SK-N-SH (cell line): Measurements from ENCODE around the gene SEMG1.

Experiments
- CHD2 ChIP-seq: fragments of 150-350 bp; IDR thresholded peaks from 2 replicates; pipeline ENCODE4 v1.6.1; 2018; ENCODE audit warnings: low read length; ENCODE audit not compliant: partially characterized antibody
- EZH2phosphoT487 ChIP-seq: fragments of 200-600 bp; sonication (generic); IDR thresholded peaks from 2 replicates; pipeline ENCODE4 v1.6.1; 2017; ENCODE audit warnings: low read depth, mixed run types, mild to moderate bottlenecking, antibody characterized with exemption, moderate library complexity, borderline replicate concordance
- FOXJ3 ChIP-seq: sonication (generic); formaldehyde crosslinking; IDR thresholded peaks from 2 replicates; pipeline ENCODE4 v1.5.1; 2020; ENCODE audit warnings: mild to moderate bottlenecking, missing genetic modification reagents
- GATA2 ChIP-seq: sonication (generic); formaldehyde crosslinking; IDR thresholded peaks from 2 replicates; pipeline ENCODE4 v1.5.0; 2020; ENCODE audit warnings: mild to moderate bottlenecking, missing genetic modification reagents
- NFIC ChIP-seq: IDR thresholded peaks from 2 replicates; pipeline ENCODE4 v1.4.0; 2012; ENCODE audit warnings: borderline replicate concordance
- POLR2AphosphoS5 ChIP-seq: IDR thresholded peaks from 2 replicates; pipeline ENCODE4 v1.6.1; 2012; ENCODE audit warnings: low read depth, low read length
- SMC3 ChIP-seq: IDR thresholded peaks from 2 replicates; pipeline ENCODE4 v1.6.1; 2012; ENCODE audit warnings: low read depth, low read length, improper control_type of control experiment
- TAF1 ChIP-seq: IDR thresholded peaks from 2 replicates; pipeline ENCODE4 v1.6.1; 2012; ENCODE audit warnings: low read depth, mild to moderate bottlenecking, low read length, moderate library complexity, borderline replicate concordance
- TF ChIP-seq, protein P1 (sequence below): IDR thresholded peaks from 2 replicates; pipeline ENCODE4 v1.4.0; 2012; ENCODE audit warnings: low read depth, borderline replicate concordance
- TF ChIP-seq, protein P2 (sequence below): IDR thresholded peaks from 2 replicates; pipeline ENCODE4 v1.6.1; 2012; ENCODE audit warnings: mild to moderate bottlenecking, low read depth, low read length, moderate library complexity
- TF ChIP-seq, protein P3 (sequence below): fragments of 200-600 bp; sonication (generic); IDR thresholded peaks from 2 replicates; pipeline ENCODE4 v1.6.1; 2017; ENCODE audit warnings: antibody characterized with exemption, mild to moderate bottlenecking, moderate library complexity

DNA sequence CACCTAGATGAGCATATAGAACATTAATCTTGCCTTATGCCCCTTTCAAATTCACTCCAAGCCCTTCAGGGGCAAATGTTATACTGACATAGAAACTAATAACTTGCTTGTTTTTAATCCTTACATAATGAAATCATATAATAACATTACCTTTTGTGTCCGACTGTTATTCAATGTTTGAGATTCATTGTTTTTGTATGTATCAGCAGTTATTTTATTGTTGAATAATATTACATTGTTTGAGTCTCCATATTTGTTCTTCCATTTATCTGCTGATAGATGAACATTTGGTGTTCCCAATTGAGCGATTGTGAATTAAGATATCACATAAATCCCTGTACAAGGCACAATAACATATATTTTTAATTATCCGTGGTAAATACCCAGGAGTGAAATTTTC lies 6.0 kb downstream of the SEMG1 start:
- TF ChIP-seq, protein P1, sequence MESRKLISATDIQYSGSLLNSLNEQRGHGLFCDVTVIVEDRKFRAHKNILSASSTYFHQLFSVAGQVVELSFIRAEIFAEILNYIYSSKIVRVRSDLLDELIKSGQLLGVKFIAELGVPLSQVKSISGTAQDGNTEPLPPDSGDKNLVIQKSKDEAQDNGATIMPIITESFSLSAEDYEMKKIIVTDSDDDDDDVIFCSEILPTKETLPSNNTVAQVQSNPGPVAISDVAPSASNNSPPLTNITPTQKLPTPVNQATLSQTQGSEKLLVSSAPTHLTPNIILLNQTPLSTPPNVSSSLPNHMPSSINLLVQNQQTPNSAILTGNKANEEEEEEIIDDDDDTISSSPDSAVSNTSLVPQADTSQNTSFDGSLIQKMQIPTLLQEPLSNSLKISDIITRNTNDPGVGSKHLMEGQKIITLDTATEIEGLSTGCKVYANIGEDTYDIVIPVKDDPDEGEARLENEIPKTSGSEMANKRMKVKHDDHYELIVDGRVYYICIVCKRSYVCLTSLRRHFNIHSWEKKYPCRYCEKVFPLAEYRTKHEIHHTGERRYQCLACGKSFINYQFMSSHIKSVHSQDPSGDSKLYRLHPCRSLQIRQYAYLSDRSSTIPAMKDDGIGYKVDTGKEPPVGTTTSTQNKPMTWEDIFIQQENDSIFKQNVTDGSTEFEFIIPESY = no peak
- TF ChIP-seq NFIC = no peak
- no peak for TF ChIP-seq CHD2
- TF ChIP-seq TAF1 = no peak
- TF ChIP-seq SMC3 = no peak
- no peak for TF ChIP-seq FOXJ3 (CRISPR knock-in tag)
- TF ChIP-seq, protein P2, sequence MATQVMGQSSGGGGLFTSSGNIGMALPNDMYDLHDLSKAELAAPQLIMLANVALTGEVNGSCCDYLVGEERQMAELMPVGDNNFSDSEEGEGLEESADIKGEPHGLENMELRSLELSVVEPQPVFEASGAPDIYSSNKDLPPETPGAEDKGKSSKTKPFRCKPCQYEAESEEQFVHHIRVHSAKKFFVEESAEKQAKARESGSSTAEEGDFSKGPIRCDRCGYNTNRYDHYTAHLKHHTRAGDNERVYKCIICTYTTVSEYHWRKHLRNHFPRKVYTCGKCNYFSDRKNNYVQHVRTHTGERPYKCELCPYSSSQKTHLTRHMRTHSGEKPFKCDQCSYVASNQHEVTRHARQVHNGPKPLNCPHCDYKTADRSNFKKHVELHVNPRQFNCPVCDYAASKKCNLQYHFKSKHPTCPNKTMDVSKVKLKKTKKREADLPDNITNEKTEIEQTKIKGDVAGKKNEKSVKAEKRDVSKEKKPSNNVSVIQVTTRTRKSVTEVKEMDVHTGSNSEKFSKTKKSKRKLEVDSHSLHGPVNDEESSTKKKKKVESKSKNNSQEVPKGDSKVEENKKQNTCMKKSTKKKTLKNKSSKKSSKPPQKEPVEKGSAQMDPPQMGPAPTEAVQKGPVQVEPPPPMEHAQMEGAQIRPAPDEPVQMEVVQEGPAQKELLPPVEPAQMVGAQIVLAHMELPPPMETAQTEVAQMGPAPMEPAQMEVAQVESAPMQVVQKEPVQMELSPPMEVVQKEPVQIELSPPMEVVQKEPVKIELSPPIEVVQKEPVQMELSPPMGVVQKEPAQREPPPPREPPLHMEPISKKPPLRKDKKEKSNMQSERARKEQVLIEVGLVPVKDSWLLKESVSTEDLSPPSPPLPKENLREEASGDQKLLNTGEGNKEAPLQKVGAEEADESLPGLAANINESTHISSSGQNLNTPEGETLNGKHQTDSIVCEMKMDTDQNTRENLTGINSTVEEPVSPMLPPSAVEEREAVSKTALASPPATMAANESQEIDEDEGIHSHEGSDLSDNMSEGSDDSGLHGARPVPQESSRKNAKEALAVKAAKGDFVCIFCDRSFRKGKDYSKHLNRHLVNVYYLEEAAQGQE = no peak
- TF ChIP-seq POLR2AphosphoS5 = no peak
- TF ChIP-seq, protein P3, sequence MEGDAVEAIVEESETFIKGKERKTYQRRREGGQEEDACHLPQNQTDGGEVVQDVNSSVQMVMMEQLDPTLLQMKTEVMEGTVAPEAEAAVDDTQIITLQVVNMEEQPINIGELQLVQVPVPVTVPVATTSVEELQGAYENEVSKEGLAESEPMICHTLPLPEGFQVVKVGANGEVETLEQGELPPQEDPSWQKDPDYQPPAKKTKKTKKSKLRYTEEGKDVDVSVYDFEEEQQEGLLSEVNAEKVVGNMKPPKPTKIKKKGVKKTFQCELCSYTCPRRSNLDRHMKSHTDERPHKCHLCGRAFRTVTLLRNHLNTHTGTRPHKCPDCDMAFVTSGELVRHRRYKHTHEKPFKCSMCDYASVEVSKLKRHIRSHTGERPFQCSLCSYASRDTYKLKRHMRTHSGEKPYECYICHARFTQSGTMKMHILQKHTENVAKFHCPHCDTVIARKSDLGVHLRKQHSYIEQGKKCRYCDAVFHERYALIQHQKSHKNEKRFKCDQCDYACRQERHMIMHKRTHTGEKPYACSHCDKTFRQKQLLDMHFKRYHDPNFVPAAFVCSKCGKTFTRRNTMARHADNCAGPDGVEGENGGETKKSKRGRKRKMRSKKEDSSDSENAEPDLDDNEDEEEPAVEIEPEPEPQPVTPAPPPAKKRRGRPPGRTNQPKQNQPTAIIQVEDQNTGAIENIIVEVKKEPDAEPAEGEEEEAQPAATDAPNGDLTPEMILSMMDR = no peak
- no peak for TF ChIP-seq GATA2 (CRISPR knock-in tag)
- no peak for TF ChIP-seq EZH2phosphoT487
